Endothelial cell of umbilical vein (primary cell): Measurements from ENCODE around the gene PLCD1.

Experiments used
- CTCF ChIP-seq, 2 donors: IDR thresholded peaks; 1 replicate in 1 of 2; 2 replicates in 1 of 2; pipeline ENCODE4 v1.5.1; 2011; ENCODE audit warnings: low read length in 2 of 2, mild to moderate bottlenecking in 2 of 2, moderate library complexity in 2 of 2, control low read depth in 1 of 2, inconsistent platforms in 1 of 2, low read depth in 1 of 2; ENCODE audit not compliant: insufficient read depth in 1 of 2; ENCODE audit errors: extremely low read depth in 1 of 2
- EZH2 ChIP-seq: IDR thresholded peaks from 2 replicates; pipeline ENCODE4 v1.6.1; 2012; ENCODE audit warnings: borderline replicate concordance, low read depth, mild to moderate bottlenecking, moderate library complexity, low read length, inconsistent platforms; ENCODE audit not compliant: severe bottlenecking
- FOS ChIP-seq: IDR thresholded peaks from 2 replicates; pipeline ENCODE4 v1.6.1; 2011; ENCODE audit warnings: mild to moderate bottlenecking, low read length, moderate library complexity, borderline replicate concordance; ENCODE audit not compliant: insufficient read depth
- GATA2 ChIP-seq: IDR thresholded peaks from 2 replicates; pipeline ENCODE4 v1.7.0; 2011; ENCODE audit warnings: low read depth, mild to moderate bottlenecking, moderate library complexity, mixed read lengths, low read length; ENCODE audit not compliant: insufficient read length, insufficient read depth
- MAX ChIP-seq: IDR thresholded peaks from 2 replicates; pipeline ENCODE4 v1.6.1; 2011; ENCODE audit not compliant: insufficient read depth, insufficient read length
- MYC ChIP-seq: IDR thresholded peaks from one replicate; pipeline ENCODE4 v1.6.1; 2011; ENCODE audit warnings: mild to moderate bottlenecking, low read depth, low read length
- POLR2A ChIP-seq: IDR thresholded peaks from 2 replicates; pipeline ENCODE4 v1.6.1; 2012; ENCODE audit warnings: low read depth, mild to moderate bottlenecking, control low read depth, low read length

- no peak for TF ChIP-seq MYC
- TF ChIP-seq EZH2: no peak
- no peak for TF ChIP-seq GATA2
- no peak for TF ChIP-seq CTCF (IDR thresholded peaks at IDR 0.05; ENCODE audit: extremely low read depth in 1 of 2, insufficient read depth in 1 of 2, low read depth in 1 of 2, low read length in 2 of 2)
- no peak for TF ChIP-seq POLR2A
- no peak for TF ChIP-seq MAX
- no peak for TF ChIP-seq FOS
Observed at GRCh38 chr3:38015984-38016383, 13.5 kb downstream of the PLCD1 start.
